Activated CD8-positive, alpha-beta memory T cell treated with anti-CD3 and anti-CD28 coated beads for 36 hours (primary cell): Measurements from ENCODE around the gene NUTF2. TPM values are rescaled to one million over a fixed set of nuclear protein-coding genes. Genes with fewer than 3 reads are reported as not detected.

Experiments used
- CTCF ChIA-PET: fragments of 350-600 bp; sonication (Branson Sonifier 250); formaldehyde crosslinking; loops from one replicate; lab custom pipeline; 2021; ENCODE audit warnings: antibody characterized with exemption; lab: Charles Lee
- POLR2A ChIA-PET: fragments of 350-600 bp; sonication (Branson Sonifier 250); formaldehyde crosslinking; loops from one replicate; lab custom pipeline; 2021; ENCODE audit warnings: antibody characterized with exemption; lab: Charles Lee
- total RNA-seq, 2 experiments: library from RNA; stranded (reverse); gene quantifications; one replicate each; pipeline ENCODE4 v1.2.3, GENCODE V29; 2021

The NUTF2 gene
- total RNA-seq, 2 experiments from 2014 or later: 176 to 179 TPM

- CTCF ChIA-PET: interaction anchor here (1.1 to 1.7 kb wide), 7 partner anchors 10 to 307 kb away, joined by 3 to 10 read pairs (median 4); partner anchors contain the start of gene DDX28
- POLR2A ChIA-PET: interaction anchor here (0.6 to 0.8 kb wide), 2 partner anchors 12 to 33 kb away, joined by 3 read pairs; no protein-coding TSS in a partner anchor
Observed at GRCh38 chr16:67873435-67874370, 27.0 kb downstream of the NUTF2 start.

GRCh38 chr16:67874372-67874771 is 27.6 kb downstream of the NUTF2 start:
- POLR2A ChIA-PET: interaction anchor here (0.7 kb wide), 1 partner anchor 55 kb away, joined by 3 read pairs; no protein-coding TSS in a partner anchor
- CTCF ChIA-PET: interaction anchor here (1.1 to 1.7 kb wide), 5 partner anchors 9 to 308 kb away, joined by 3 to 10 read pairs (median 4); partner anchors contain the start of gene DDX28

GRCh38 chr16:67877064-67877463 is 30.3 kb downstream of the NUTF2 start:
- ChIA-PET POLR2A (no interaction called here), CTCF (interaction anchor here (1.5 kb wide), 1 partner anchor 43 kb away, joined by 3 read pairs; no protein-coding TSS in a partner anchor)

- ChIA-PET CTCF (no interaction called here), POLR2A (no interaction called here)
Observed at GRCh38 chr16:67878232-67878631, 31.5 kb downstream of the NUTF2 start.

- ChIA-PET CTCF (interaction anchor here (0.5 kb wide), 1 partner anchor 60 kb away, joined by 3 read pairs; no protein-coding TSS in a partner anchor), POLR2A (no interaction called here)
Observed at GRCh38 chr16:67878846-67879245, 32.1 kb downstream of the NUTF2 start.

GRCh38 chr16:67879462-67879861 is 32.7 kb downstream of the NUTF2 start:
- ChIA-PET POLR2A (no interaction called here), CTCF (interaction anchor here (0.5 to 1.3 kb wide), 2 partner anchors 61 to 63 kb away, joined by 3 to 4 read pairs; no protein-coding TSS in a partner anchor)

- ChIA-PET CTCF (interaction anchor here (0.6 to 1.3 kb wide), 2 partner anchors 63 to 1851 kb away, joined by 3 to 4 read pairs; no protein-coding TSS in a partner anchor), POLR2A (no interaction called here)
Observed at GRCh38 chr16:67879936-67880335, 33.2 kb downstream of the NUTF2 start.

- CTCF ChIA-PET: interaction anchor here (0.6 to 1.3 kb wide), 3 partner anchors 12 to 1851 kb away, joined by 3 to 4 read pairs (median 3); no protein-coding TSS in a partner anchor
- POLR2A ChIA-PET: no interaction called here
Observed at GRCh38 chr16:67880584-67880983, 33.9 kb downstream of the NUTF2 start.

GRCh38 chr16:67881621-67882161 is 35.0 kb downstream of the NUTF2 start:
- ChIA-PET CTCF (interaction anchor here (0.8 to 5.2 kb wide), 3 partner anchors 11 to 51 kb away, joined by 3 to 45 read pairs (median 3); partner anchors contain the start of gene CTRL), POLR2A (interaction anchor here (0.6 kb wide), 1 partner anchor 358 kb away, joined by 3 read pairs; no protein-coding TSS in a partner anchor)

GRCh38 chr16:67882374-67883145 is 35.8 kb downstream of the NUTF2 start:
- ChIA-PET POLR2A (no interaction called here), CTCF (interaction anchor here (0.8 to 5.2 kb wide), 13 partner anchors 11 to 183 kb away, joined by 3 to 45 read pairs (median 7); partner anchors contain the start of genes CENPT, CTRL, NUTF2 and PSKH1)

GRCh38 chr16:67883146-67883871 is 36.6 kb downstream of the NUTF2 start:
- POLR2A ChIA-PET: no interaction called here
- CTCF ChIA-PET: interaction anchor here (0.6 to 5.2 kb wide), 32 partner anchors 9 to 231 kb away, joined by 3 to 45 read pairs (median 4); partner anchors contain the start of genes CENPT, CTRL, EDC4 and LCAT

- ChIA-PET POLR2A (interaction anchor here (0.5 kb wide), 2 partner anchors 55 to 148 kb away, joined by 3 read pairs; no protein-coding TSS in a partner anchor), CTCF (interaction anchor here (0.6 to 5.2 kb wide), 35 partner anchors 9 to 232 kb away, joined by 3 to 45 read pairs (median 4); partner anchors contain the start of genes CTRL, EDC4, LCAT and NFATC3)
Observed at GRCh38 chr16:67883872-67884261, 37.1 kb downstream of the NUTF2 start.

GRCh38 chr16:67884684-67885083 is 38.0 kb downstream of the NUTF2 start, which contains the start of gene NRN1L:
Gene NRN1L (plus strand): TSS chr16:67884885. CDS start chr16:67884904, 19 bp downstream.
- CTCF ChIA-PET: interaction anchor here (0.8 to 5.2 kb wide), 16 partner anchors 9 to 216 kb away, joined by 3 to 45 read pairs (median 6); partner anchors contain the start of genes CTRL, NFATC3, PSKH1 and PSMB10
- POLR2A ChIA-PET: no interaction called here

GRCh38 chr16:67885545-67885944 is 38.8 kb downstream of the NUTF2 start:
- ChIA-PET CTCF (interaction anchor here (1.0 to 5.2 kb wide), 4 partner anchors 23 to 48 kb away, joined by 3 to 45 read pairs (median 6); partner anchors contain the start of gene CTRL), POLR2A (interaction anchor here (1.3 kb wide), 1 partner anchor 50 kb away, joined by 5 read pairs; no protein-coding TSS in a partner anchor)

GRCh38 chr16:67885976-67886375 is 39.2 kb downstream of the NUTF2 start:
- CTCF ChIA-PET: interaction anchor here (1.0 to 5.2 kb wide), 5 partner anchors 11 to 47 kb away, joined by 3 to 45 read pairs (median 4); partner anchors contain the start of gene CTRL

GRCh38 chr16:67886387-67886786 is 39.7 kb downstream of the NUTF2 start:
- POLR2A ChIA-PET: interaction anchor here (0.6 to 1.3 kb wide), 2 partner anchors 49 to 179 kb away, joined by 5 to 7 read pairs; no protein-coding TSS in a partner anchor
- CTCF ChIA-PET: interaction anchor here (0.6 to 5.2 kb wide), 5 partner anchors 11 to 70 kb away, joined by 3 to 45 read pairs (median 4); partner anchors contain the start of gene CTRL

More at GRCh38 chr16:67885976-67886375, 39.2 kb downstream of the NUTF2 start:
- POLR2A ChIA-PET: interaction anchor here (0.6 to 1.3 kb wide), 2 partner anchors 50 to 179 kb away, joined by 5 to 7 read pairs; no protein-coding TSS in a partner anchor
